Hematopoietic multipotent progenitor cell treated with erythropoietin and hydrocortisone succinate and interleukin-3 and kit ligand, for 17 days (in vitro differentiated cells): ENCODE measurements around the gene XKR3.
"Not testable (repeated sequence)": the region's sequence is repeated elsewhere in the genome, so short reads cannot be mapped to it uniquely, and the experiment has no call there.

Source experiments
- DNase-seq: peaks from one replicate; pipeline ENCODE4 v3.0.0-alpha.2; 2015; ENCODE audit warnings: low spot score

The XKR3 gene

GRCh38 chr22:16747266-16748159 lies 77.7 kb downstream of the XKR3 start:
- DNase-seq: not testable (repeated sequence)

GRCh38 chr22:16734271-16734670 lies 90.9 kb downstream of the XKR3 start:
- not testable (repeated sequence) for DNase-seq
